Tibial nerve (tissue), 4 donors: ENCODE results near the gene DPF1.

Source experiments
- CTCF ChIP-seq, 5 experiments: fragments of 200-600 bp in 3 of 5; fragments of 450-650 bp in 2 of 5; sonication (generic) in 3 of 5; IDR thresholded peaks; one replicate each; pipeline ENCODE4 v1.5.1; 2016 to 2019; ENCODE audit warnings: antibody characterized with exemption in 5 of 5, mild to moderate bottlenecking in 3 of 5, moderate library complexity in 2 of 5
- EP300 ChIP-seq, 2 donors: sonication (generic); formaldehyde crosslinking; IDR thresholded peaks; one replicate each; pipeline ENCODE4 v1.6.1; 2017; ENCODE audit warnings: antibody characterized with exemption in 2 of 2, mild to moderate bottlenecking in 1 of 2
- POLR2A ChIP-seq, 2 donors: fragments of 450-650 bp; IDR thresholded peaks; one replicate each; pipeline ENCODE4 v1.6.1; 2017; ENCODE audit warnings: antibody characterized with exemption in 2 of 2, mild to moderate bottlenecking in 2 of 2, moderate library complexity in 2 of 2

GRCh38 chr19:38213469-38213868, 10.6 kb downstream of the DPF1 start:
- TF ChIP-seq CTCF (IDR thresholded peaks at IDR 0.05): no peak
- TF ChIP-seq EP300 (IDR thresholded peaks at IDR 0.05): no peak
- no peak for TF ChIP-seq POLR2A (IDR thresholded peaks at IDR 0.05)
